Measurements from ENCODE around the gene RGL4.

RGL4 gene

GRCh38 chr22:23695141-23695540 is 4.3 kb downstream of the RGL4 start:
- no peak overlapping the region for H3K4me3 ChIP-seq (ENCODE audit: control insufficient read depth, low read depth, low read length)
- no peak for TF ChIP-seq CTCF (IDR thresholded peaks at IDR 0.05; ENCODE audit: control insufficient read depth, insufficient read depth, low read depth, low read length, missing control alignments)
- DNase-seq (ENCODE audit: low read depth): no peak

- no peak for DNase-seq (ENCODE audit: low read depth)
- no peak overlapping the region for H3K4me3 ChIP-seq (ENCODE audit: control insufficient read depth, low read depth, low read length)
- no peak for TF ChIP-seq CTCF (IDR thresholded peaks at IDR 0.05; ENCODE audit: control insufficient read depth, insufficient read depth, low read depth, low read length, missing control alignments)
These were observed 4.9 kb downstream of the RGL4 start for GRCh38 chr22:23695571-23696325.

GRCh38 chr22:23696326-23696851 is 5.6 kb downstream of the RGL4 start:
- no peak for TF ChIP-seq CTCF (IDR thresholded peaks at IDR 0.05; ENCODE audit: control insufficient read depth, insufficient read depth, low read depth, low read length, missing control alignments)
- no peak overlapping the region for H3K4me3 ChIP-seq (ENCODE audit: control insufficient read depth, low read depth, low read length)
- no peak for DNase-seq (ENCODE audit: low read depth)

- H3K4me3 ChIP-seq (ENCODE audit: control insufficient read depth, low read depth, low read length): no peak overlapping the region
- no peak for DNase-seq (ENCODE audit: low read depth)
- TF ChIP-seq CTCF (IDR thresholded peaks at IDR 0.05; ENCODE audit: control insufficient read depth, insufficient read depth, low read depth, low read length, missing control alignments): no peak
These were observed 6.5 kb downstream of the RGL4 start for GRCh38 chr22:23697031-23697970.

- TF ChIP-seq CTCF (IDR thresholded peaks at IDR 0.05; ENCODE audit: control insufficient read depth, insufficient read depth, low read depth, low read length, missing control alignments): no peak
- no peak for DNase-seq (ENCODE audit: low read depth)
- no peak overlapping the region for H3K4me3 ChIP-seq (ENCODE audit: control insufficient read depth, low read depth, low read length)
These were observed 7.3 kb downstream of the RGL4 start for GRCh38 chr22:23698094-23698493.

- no peak overlapping the region for H3K4me3 ChIP-seq (ENCODE audit: control insufficient read depth, low read depth, low read length)
- DNase-seq (ENCODE audit: low read depth): no peak
- no peak for TF ChIP-seq CTCF (IDR thresholded peaks at IDR 0.05; ENCODE audit: control insufficient read depth, insufficient read depth, low read depth, low read length, missing control alignments)
These were observed 7.9 kb downstream of the RGL4 start for GRCh38 chr22:23698673-23699235.

Data from AG09309 (cell line).